ENCODE data around the gene CAMSAP2. TPM values are rescaled to one million over a fixed set of nuclear protein-coding genes. Genes with fewer than 3 reads are reported as not detected.

Gene CAMSAP2
- polyA plus RNA-seq, 2 of the 4 experiments (the other 2 are of a cell fraction): 17.3 to 28.5 TPM

- peaks cover 6% of the 10 kb centered on the region; the same call in 2 of the 3 replicates for H3K4me1 ChIP-seq
- WGBS (ENCODE audit: missing lambda C conversion rate): 96% methylated on average over 55 of the region's 66 CpGs
- no peaks in the 10 kb centered on the region for H3K9me3 ChIP-seq
- DNase-seq (ENCODE audit: low read depth in 1 of 2, low spot score in 1 of 2) (no peak), ATAC-seq (no peak), FAIRE-seq (no peak)
- no peak overlapping the region for H3K27ac ChIP-seq
- no peak overlapping the region for H3K4me3 ChIP-seq
- ChIA-PET POLR2A (no interaction called here), CTCF (interaction anchor here (0.8 to 1.3 kb wide), 2 partner anchors 11 to 17 kb away, joined by 3 to 4 read pairs; no protein-coding TSS in a partner anchor)
- no peak for TF ChIP-seq RAD21 (conservative IDR thresholded peaks at IDR 0.05 in 1 of 2, IDR thresholded peaks at IDR 0.05 in 1 of 2)
- no peak for TF ChIP-seq POLR2AphosphoS2 (conservative IDR thresholded peaks at IDR 0.05; ENCODE audit: low read length)
- no peak for TF ChIP-seq ELK1 (IDR thresholded peaks at IDR 0.05; ENCODE audit: low read depth, low read length)
- no peak for TF ChIP-seq RARB (CRISPR knock-in tag; IDR thresholded peaks at IDR 0.05)
- no peak for TF ChIP-seq ZSCAN20 (CRISPR knock-in tag; IDR thresholded peaks at IDR 0.05)
- no peak for TF ChIP-seq HOXB13 (CRISPR knock-in tag; IDR thresholded peaks at IDR 0.05; ENCODE audit: low read depth)
- TF ChIP-seq RNF2 (IDR thresholded peaks at IDR 0.05; ENCODE audit: borderline replicate concordance, low read depth): no peak
- TF ChIP-seq EHF (CRISPR knock-in tag; IDR thresholded peaks at IDR 0.05): no peak
- no peak for TF ChIP-seq POLR2A (IDR thresholded peaks at IDR 0.05; ENCODE audit: low read length)
- TF ChIP-seq FOXS1 (CRISPR knock-in tag; IDR thresholded peaks at IDR 0.05): no peak
- no peak for TF ChIP-seq FOSB (CRISPR knock-in tag; IDR thresholded peaks at IDR 0.05)
- no peak for TF ChIP-seq RFX5 (IDR thresholded peaks at IDR 0.05)
- TF ChIP-seq CBX8 (IDR thresholded peaks at IDR 0.05): no peak
- TF ChIP-seq BHLHE40 (IDR thresholded peaks at IDR 0.05; ENCODE audit: low read depth, low read length): no peak
- TF ChIP-seq CTCF (IDR thresholded peaks at IDR 0.05): no peak
- no peak overlapping the region for H3K4me2 ChIP-seq
These were observed 135.1 kb downstream of the CAMSAP2 start for GRCh38 chr1:200873671-200874397.

- Histone ChIP-seq H3K4me2 (no peak overlapping the region), H3K27ac (no peak overlapping the region), H3K4me3 (no peak overlapping the region), H3K9me3 (no peaks in the 10 kb centered on the region), H3K4me1 (peaks cover 6% of the 10 kb centered on the region; the same call in 2 of the 3 replicates)
- no peak for FAIRE-seq
- POLR2A ChIA-PET: no interaction called here
- DNase-seq (ENCODE audit: low read depth in 1 of 2, low spot score in 1 of 2): no peak
- no peak for TF ChIP-seq FOSL2 (IDR thresholded peaks at IDR 0.05)
- TF ChIP-seq FOSL2 (CRISPR knock-in tag; IDR thresholded peaks at IDR 0.05): no peak
- no peak for TF ChIP-seq HES2 (IDR thresholded peaks at IDR 0.05)
- no peak for TF ChIP-seq PBX3 (IDR thresholded peaks at IDR 0.05)
- TF ChIP-seq SREBF2 (IDR thresholded peaks at IDR 0.05): no peak
- TF ChIP-seq CBX8 (IDR thresholded peaks at IDR 0.05): no peak
- TF ChIP-seq RFX5 (IDR thresholded peaks at IDR 0.05): no peak
- no peak for TF ChIP-seq ELK1 (IDR thresholded peaks at IDR 0.05; ENCODE audit: low read depth, low read length)
- no peak for TF ChIP-seq JUN (IDR thresholded peaks at IDR 0.05)
- WGBS (ENCODE audit: missing lambda C conversion rate): 68% methylated on average over 6 of the region's 6 CpGs
- CTCF ChIA-PET: interaction anchor here (0.8 to 8.6 kb wide), 3 partner anchors 11 to 16 kb away, joined by 3 to 57 read pairs (median 3); no protein-coding TSS in a partner anchor
- no peak for ATAC-seq
These were observed 136.0 kb downstream of the CAMSAP2 start for GRCh38 chr1:200874694-200875093.

Measured in A549 (cell line).